OCI-LY3 (cell line): ENCODE results near the gene MSS51.

Experiments
- H2AFZ ChIP-seq: fragments of 200-600, 300-600 bp; shearing (Covaris generic); 2 replicates; pipeline ENCODE4 v1.6.0; 2014; ENCODE audit warnings: antibody characterized with exemption, low read depth, low read length
- H3K27ac ChIP-seq: fragments of 200-600, 300-600 bp; sonication (generic); 2 replicates; pipeline ENCODE4 v1.5.1; 2014; ENCODE audit warnings: mild to moderate bottlenecking, low read length, moderate library complexity, mixed read lengths
- H3K27me3 ChIP-seq: fragments of 200-600, 300-600 bp; sonication (generic); 2 replicates; pipeline ENCODE4 v1.6.1; 2014; ENCODE audit warnings: low read depth, low read length, mixed read lengths
- H3K36me3 ChIP-seq: fragments of 200-600, 300-600 bp; sonication (generic); replicated peaks from 2 replicates; pipeline ENCODE3; 2014; ENCODE audit warnings: low read depth, low read length, mixed read lengths
- H3K4me1 ChIP-seq: fragments of 300-600, 200-600 bp; sonication (generic); 2 replicates; pipeline ENCODE4 v1.6.1; 2014; ENCODE audit warnings: low read length, mixed read lengths
- H3K4me2 ChIP-seq: fragments of 200-600, 300-600 bp; sonication (generic); 2 replicates; pipeline ENCODE4 v1.6.1; 2014; ENCODE audit warnings: low read length, mixed read lengths
- H3K4me3 ChIP-seq: fragments of 300-600, 200-600 bp; sonication (generic); 2 replicates; pipeline ENCODE4 v1.5.1; 2014; ENCODE audit warnings: antibody characterized with exemption, mild to moderate bottlenecking, low read length, moderate library complexity
- H3K79me2 ChIP-seq: fragments of 300-600, 200-600 bp; shearing (Covaris generic); 2 replicates; pipeline ENCODE4 v1.6.1; 2014; ENCODE audit warnings: mild to moderate bottlenecking, low read length, mixed read lengths
- H3K9ac ChIP-seq: fragments of 300-600, 200-600 bp; shearing (Covaris generic); 2 replicates; pipeline ENCODE4 v1.6.0; 2014; ENCODE audit warnings: mild to moderate bottlenecking, low read length, moderate library complexity
- H3K9me3 ChIP-seq: fragments of 200-600, 300-600 bp; shearing (Covaris generic); 2 replicates; pipeline ENCODE4 v1.6.1; 2014; ENCODE audit warnings: low read length, mixed read lengths; ENCODE audit not compliant: insufficient read depth
- H4K20me1 ChIP-seq: fragments of 200-600, 300-600 bp; sonication (generic); 2 replicates; pipeline ENCODE4 v1.6.1; 2016; ENCODE audit warnings: low read length, mixed read lengths; ENCODE audit not compliant: insufficient read depth
- CTCF ChIP-seq: fragments of 200-600, 300-600 bp; sonication (generic); IDR thresholded peaks from 2 replicates; pipeline ENCODE4 v1.5.1; 2014; ENCODE audit warnings: antibody characterized with exemption, low read length, low read depth
- EZH2phosphoT487 ChIP-seq: fragments of 200-600 bp; shearing (Covaris generic); IDR thresholded peaks from 2 replicates; pipeline ENCODE4 v1.6.1; 2018; ENCODE audit warnings: antibody characterized with exemption, mixed run types, low read depth

The MSS51 gene

GRCh38 chr10:73379064-73379748 lies 54.2 kb downstream of the MSS51 start:
- Histone ChIP-seq H3K9me3 (no peaks in the 10 kb centered on the region), H2AFZ (no peak overlapping the region), H3K4me1 (no peaks in the 10 kb centered on the region), H3K4me3 (no peak overlapping the region), H3K27me3 (no peaks in the 10 kb centered on the region), H3K79me2 (no peaks in the 10 kb centered on the region), H3K36me3 (peaks cover 16% of the 10 kb centered on the region), H3K4me2 (no peak overlapping the region), H3K27ac (no peak overlapping the region), H3K9ac (no peak overlapping the region), H4K20me1 (no peaks in the 10 kb centered on the region)
- TF ChIP-seq CTCF (no peak), EZH2phosphoT487 (no peak)

DNA sequence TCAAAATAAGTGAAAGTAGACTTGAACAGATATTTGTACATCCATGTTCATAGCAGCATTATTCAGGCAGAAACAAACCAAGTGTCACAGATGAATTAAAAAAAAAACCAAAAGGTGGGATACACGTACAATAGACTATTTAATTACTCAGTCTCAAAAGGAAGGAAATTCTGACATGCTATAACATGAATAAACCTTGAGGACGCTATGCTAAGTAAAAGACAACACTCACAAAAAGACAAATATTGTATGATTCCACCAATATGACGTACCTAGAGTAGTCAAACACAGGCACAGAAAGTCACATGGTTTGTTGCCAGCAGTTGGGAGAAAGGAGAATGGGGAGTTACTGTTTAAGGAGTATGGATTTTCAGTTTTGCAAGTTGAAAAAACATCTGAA lies 56.7 kb downstream of the MSS51 start:
- Histone ChIP-seq H3K9me3 (no peaks in the 10 kb centered on the region), H3K4me1 (no peaks in the 10 kb centered on the region), H3K27me3 (no peaks in the 10 kb centered on the region), H4K20me1 (no peaks in the 10 kb centered on the region), H3K79me2 (no peaks in the 10 kb centered on the region), H3K4me3 (no peak overlapping the region), H3K4me2 (no peak overlapping the region), H3K27ac (no peak overlapping the region), H3K9ac (no peak overlapping the region), H3K36me3 (peaks cover 12% of the 10 kb centered on the region), H2AFZ (no peak overlapping the region)
- TF ChIP-seq CTCF: no peak
